MM.1S (cell line): ENCODE measurements around the gene COL27A1.

Source experiments
- EZH2phosphoT487 ChIP-seq: fragments of 300-600 bp; sonication (generic); IDR thresholded peaks from 2 replicates; pipeline ENCODE4 v1.6.1; 2018; ENCODE audit warnings: antibody characterized with exemption, low read length
- TF ChIP-seq, protein P1 (sequence below): fragments of 300-600 bp; sonication (generic); IDR thresholded peaks from 2 replicates; pipeline ENCODE4 v1.5.1; 2016; ENCODE audit warnings: antibody characterized with exemption, low read length, mixed read lengths

DNA sequence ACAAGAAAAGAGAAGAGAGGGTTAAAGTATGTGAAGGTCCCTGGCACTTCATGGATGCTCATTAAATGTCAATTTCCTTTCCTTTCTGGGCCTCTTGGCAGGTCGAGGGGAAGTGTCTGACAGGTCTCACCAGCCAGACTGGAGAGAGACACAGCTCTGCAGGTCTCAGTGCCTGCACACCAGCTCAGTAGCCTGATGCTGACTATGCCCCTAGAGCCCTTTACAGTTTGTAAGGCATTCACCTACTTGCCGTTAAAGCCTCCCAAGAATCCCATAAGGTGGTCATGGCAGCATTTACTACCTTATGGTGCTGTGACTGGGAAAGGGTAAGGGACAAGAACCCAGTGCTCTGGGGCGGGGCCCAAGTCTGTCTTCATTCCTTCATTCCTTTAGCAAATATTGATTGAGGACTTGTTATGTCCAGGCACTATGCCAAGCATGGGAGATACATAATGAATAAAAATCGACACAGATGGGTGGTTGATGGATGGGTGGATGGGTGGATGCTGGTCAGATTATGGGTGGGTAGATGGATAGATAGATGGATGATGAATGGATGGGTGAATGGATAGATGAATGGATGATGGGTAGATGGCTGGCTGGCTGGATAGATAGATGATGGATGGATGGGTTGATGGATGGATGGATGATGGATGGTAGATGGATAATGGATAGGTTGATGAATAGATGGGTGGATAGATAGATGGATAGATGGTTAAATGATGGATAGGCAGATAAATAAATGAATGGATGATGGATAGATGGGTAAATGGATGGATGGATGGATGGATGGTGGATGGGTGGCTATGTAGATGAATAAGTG, 34.9 kb upstream of the COL27A1 start:
- TF ChIP-seq, protein P1, sequence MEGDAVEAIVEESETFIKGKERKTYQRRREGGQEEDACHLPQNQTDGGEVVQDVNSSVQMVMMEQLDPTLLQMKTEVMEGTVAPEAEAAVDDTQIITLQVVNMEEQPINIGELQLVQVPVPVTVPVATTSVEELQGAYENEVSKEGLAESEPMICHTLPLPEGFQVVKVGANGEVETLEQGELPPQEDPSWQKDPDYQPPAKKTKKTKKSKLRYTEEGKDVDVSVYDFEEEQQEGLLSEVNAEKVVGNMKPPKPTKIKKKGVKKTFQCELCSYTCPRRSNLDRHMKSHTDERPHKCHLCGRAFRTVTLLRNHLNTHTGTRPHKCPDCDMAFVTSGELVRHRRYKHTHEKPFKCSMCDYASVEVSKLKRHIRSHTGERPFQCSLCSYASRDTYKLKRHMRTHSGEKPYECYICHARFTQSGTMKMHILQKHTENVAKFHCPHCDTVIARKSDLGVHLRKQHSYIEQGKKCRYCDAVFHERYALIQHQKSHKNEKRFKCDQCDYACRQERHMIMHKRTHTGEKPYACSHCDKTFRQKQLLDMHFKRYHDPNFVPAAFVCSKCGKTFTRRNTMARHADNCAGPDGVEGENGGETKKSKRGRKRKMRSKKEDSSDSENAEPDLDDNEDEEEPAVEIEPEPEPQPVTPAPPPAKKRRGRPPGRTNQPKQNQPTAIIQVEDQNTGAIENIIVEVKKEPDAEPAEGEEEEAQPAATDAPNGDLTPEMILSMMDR: no peak
- TF ChIP-seq EZH2phosphoT487: no peak
